SU-DHL-6 (cell line): ENCODE data around the gene BTBD16.

ENCODE experiments used
- CTCF ChIP-seq: fragments of 200-600 bp; sonication (generic); IDR thresholded peaks from one replicate; pipeline ENCODE4 v1.5.1; 2017; ENCODE audit warnings: antibody characterized with exemption, mild to moderate bottlenecking, low read length, moderate library complexity; ENCODE audit not compliant: insufficient read depth, poor library complexity, severe bottlenecking
- EZH2phosphoT487 ChIP-seq: fragments of 200-600 bp; sonication (generic), shearing (Covaris generic); conservative IDR thresholded peaks from 2 replicates; pipeline ENCODE4 v1.6.1; 2018; ENCODE audit warnings: mild to moderate bottlenecking, antibody characterized with exemption, low read length, moderate library complexity, mixed read lengths

DNA sequence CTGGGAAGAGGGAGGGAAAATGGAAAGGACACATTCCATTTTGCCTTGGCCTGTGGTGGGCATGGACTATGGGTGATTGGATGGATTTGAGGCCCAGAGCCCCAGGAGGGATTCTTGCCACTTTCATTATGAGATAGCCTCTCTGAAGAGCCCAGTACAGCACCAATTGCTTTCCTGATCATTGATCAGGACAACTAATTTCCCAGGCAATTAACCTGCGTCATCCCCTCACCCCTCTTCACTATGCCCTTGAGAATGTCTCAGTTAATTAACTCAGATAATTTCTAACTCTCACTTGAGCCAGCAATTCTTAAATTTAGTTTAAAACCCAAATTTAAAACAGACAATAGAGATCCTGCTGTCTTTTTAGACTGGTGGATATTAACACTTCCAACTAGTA is 90.0 kb downstream of the BTBD16 start:
- TF ChIP-seq CTCF (no peak), EZH2phosphoT487 (no peak)
